HepG2 (cell line): Measurements from ENCODE around the gene FBP1. TPM values are rescaled to one million over a fixed set of nuclear protein-coding genes. Genes with fewer than 3 reads are reported as not detected.

Source experiments
- ATAC-seq: fragments of 200-7000 bp; cut with Tn5 transposase; 3 replicates; pipeline ENCODE4 v1.9.1; 2020; ENCODE audit warnings: mild to moderate bottlenecking, moderate library complexity
- BruUV-seq: library from RNA; stranded (reverse); fragments of 400-500 nt; replicated peaks from 2 replicates; lab custom pipeline; 2021; lab: Mats Ljungman, UMichigan
- CTCF ChIA-PET: fragments of 300-600 bp; formaldehyde crosslinking; extraction: SDS; loops from one replicate; lab custom pipeline; 2021; ENCODE audit warnings: low total read pairs, inconsistent platforms, low intra/inter-chr PET ratio; lab: Yijun Ruan, JAX
- POLR2A ChIA-PET: fragments of 350-600 bp; sonication (Branson Sonifier 250); formaldehyde crosslinking; loops from one replicate; lab custom pipeline; 2020; ENCODE audit warnings: antibody characterized with exemption, inconsistent platforms; lab: Yijun Ruan, JAX
- DNase-seq: peaks from one replicate; pipeline ENCODE4 v3.0.0-alpha.2; 2015; ENCODE audit warnings: low spot score
- FAIRE-seq: peaks from 3 replicates; lab custom pipeline; 2011; peaks lifted over from hg19 to GRCh38; lab: Jason Lieb, UNC
- H2AFZ ChIP-seq: one replicate; pipeline ENCODE4 v1.6.1; 2011; ENCODE audit warnings: low read length, inconsistent platforms
- H3K27ac ChIP-seq: fragments of 300-600 bp; 3 replicates; pipeline ENCODE4 v1.8.0; 2011; ENCODE audit warnings: mixed run types, mild to moderate bottlenecking, mixed read lengths, low read length, inconsistent platforms; ENCODE audit not compliant: insufficient read depth; ENCODE audit errors: extremely low read length
- H3K27me3 ChIP-seq, 2 experiments: fragments of 200-600 bp in 1 of 2; 2 replicates in 1 of 2; 3 replicates in 1 of 2; pipeline versions ENCODE4 v1.6.0 to v1.8.0; 2011; ENCODE audit warnings: low read length in 2 of 2, mild to moderate bottlenecking in 2 of 2, moderate library complexity in 2 of 2, inconsistent platforms in 1 of 2; ENCODE audit not compliant: insufficient read depth in 2 of 2, control insufficient read depth in 1 of 2
- H3K36me3 ChIP-seq, 2 experiments: fragments of 200-600 bp in 1 of 2; replicated peaks in 1 of 2; 2 replicates in 1 of 2; 3 replicates in 1 of 2; pipeline versions ENCODE4 v1.5.1 to v1.8.0; 2011; ENCODE audit warnings: low read length in 2 of 2, inconsistent platforms in 1 of 2; ENCODE audit not compliant: insufficient read depth in 2 of 2, control insufficient read depth in 1 of 2
- H3K4me1 ChIP-seq: 2 replicates; pipeline ENCODE4 v1.5.1; 2012; ENCODE audit warnings: low read length, inconsistent platforms; ENCODE audit not compliant: insufficient read depth
- H3K4me2 ChIP-seq: 2 replicates; pipeline ENCODE4 v1.6.0; 2011; ENCODE audit warnings: low read depth, low read length, inconsistent platforms
- H3K4me3 ChIP-seq, 3 experiments: fragments of 200-600 bp in 1 of 3; sonication (generic), shearing (Covaris generic) in 1 of 3; replicated peaks in 1 of 3; 2 replicates each; pipeline ENCODE4 v1.5.1; 2011 to 2016; ENCODE audit warnings: low read length in 3 of 3, inconsistent platforms in 2 of 3, low read depth in 2 of 3, mild to moderate bottlenecking in 2 of 3, control low read depth in 1 of 3, mixed read lengths in 1 of 3; ENCODE audit not compliant: insufficient read depth in 1 of 3
- H3K79me2 ChIP-seq: one replicate; pipeline ENCODE4 v1.6.1; 2011; ENCODE audit warnings: low read length, inconsistent platforms; ENCODE audit not compliant: insufficient read depth
- H3K9ac ChIP-seq: 2 replicates; pipeline ENCODE4 v1.6.0; 2011; ENCODE audit warnings: mild to moderate bottlenecking, low read depth, low read length, inconsistent platforms; ENCODE audit not compliant: insufficient read depth
- H3K9me3 ChIP-seq: 2 replicates; pipeline ENCODE4 v1.5.1; 2012; ENCODE audit warnings: mild to moderate bottlenecking, low read length
- H4K20me1 ChIP-seq: 2 replicates; pipeline ENCODE4 v1.6.0; 2011; ENCODE audit warnings: inconsistent platforms, mild to moderate bottlenecking, low read length, moderate library complexity; ENCODE audit not compliant: insufficient read depth
- FOXP4 ChIP-seq: sonication (generic); formaldehyde crosslinking; IDR thresholded peaks from 2 replicates; pipeline ENCODE4 v1.4.0; 2020; ENCODE audit warnings: missing genetic modification reagents
- GABPA ChIP-seq, 2 experiments: IDR thresholded peaks; 2 replicates each; pipeline ENCODE4 v1.6.1; 2011 to 2016; ENCODE audit warnings: low read depth in 2 of 2, low read length in 1 of 2, missing biosample characterization in 1 of 2, missing genetic modification characterization in 1 of 2
- PAXIP1 ChIP-seq: sonication (generic); formaldehyde crosslinking; conservative IDR thresholded peaks from 2 replicates; pipeline ENCODE4 v1.4.0; 2020; ENCODE audit warnings: mild to moderate bottlenecking, missing genetic modification reagents, moderate library complexity
- SSRP1 ChIP-seq: IDR thresholded peaks from 2 replicates; pipeline ENCODE4 v1.6.1; 2016; ENCODE audit warnings: control low read depth
- ZNF318 ChIP-seq: sonication (generic); formaldehyde crosslinking; IDR thresholded peaks from 2 replicates; pipeline ENCODE4 v1.4.0; 2020; ENCODE audit warnings: mild to moderate bottlenecking, missing genetic modification reagents
- ZNF740 ChIP-seq: sonication (generic); formaldehyde crosslinking; IDR thresholded peaks from 2 replicates; pipeline ENCODE4 v1.4.0; 2020; ENCODE audit warnings: missing genetic modification reagents
- WGBS: methylation state at CpG from one replicate; pipeline ENCODE4 v1.1.6; 2017; ENCODE audit warnings: low lambda C conversion rate; 5-methylcytosine and 5-hydroxymethylcytosine counted together
- in situ Hi-C: cut with HindIII; loops from 2 replicates; pipeline ENCODE4 v1.10.0; 2017; ENCODE audit warnings: low pct_unique_long_range_greater_than_20kb; ENCODE audit not compliant: extremely low pct_ligation_motif_present
- intact Hi-C: fragments of 100-400 bp; cut with micrococcal nuclease; formaldehyde crosslinking; loops from one replicate; pipeline ENCODE4 v1.10.0; 2022; ENCODE audit not compliant: unreplicated experiment
- polyA plus RNA-seq, 8 experiments: library from polyadenylated mRNA; depleted of rRNA in 3 of 8; stranded (reverse) in 7 of 8; unstranded in 1 of 8; fragments of >200 nt; fragmentation: Illumina TruSeq in 4 of 8; extraction: Trizol in 4 of 8; gene quantifications; 2 replicates each; pipeline versions ENCODE4 v1.2.1 to v1.2.3, GENCODE V29; 2011 to 2016; ENCODE audit warnings: low read depth in 4 of 8, missing spikeins in 1 of 8, mixed read lengths in 1 of 8; ENCODE audit not compliant: insufficient read depth in 1 of 8
- total RNA-seq, 5 experiments: library from RNA; depleted of rRNA; stranded (reverse); fragments of >200 nt; fragmentation: Illumina TruSeq; extraction: Trizol; gene quantifications; 2 replicates each; pipeline ENCODE4 v1.2.3, GENCODE V29; 2016; ENCODE audit warnings: low read depth in 1 of 5

FBP1 gene
- total and polyA plus RNA-seq, 2 of the 13 experiments (the other 11 are each of a cell fraction or from before 2014, with no cell fraction given), result 0.29 to 0.53 TPM

GRCh38 chr9:94600258-94600657, 39.1 kb downstream of the FBP1 start:
- intact Hi-C loops, result no loop called here
- peak; percentile 70 for ATAC-seq
- DNase-seq, result peak; percentile 31
- H3K27me3 ChIP-seq, result no peaks in the 10 kb centered on the region; a peak in 1 of 5 replicates
- no peak for FAIRE-seq
- CTCF ChIA-PET, result no interaction called here
- BruUV-seq, result no TSS peak
- H3K4me1 ChIP-seq, result peaks cover 47% of the 10 kb centered on the region
- H3K36me3 ChIP-seq, result no peaks in the 10 kb centered on the region
- peak overlapping the region; percentile 49 for H2AFZ ChIP-seq
- POLR2A ChIA-PET, result interaction anchor here (0.7 to 1.6 kb wide), 3 partner anchors 10 to 46 kb away, joined by 3 to 12 read pairs (median 3); partner anchors contain the start of gene PCAT7
- H3K4me2 ChIP-seq, result peak overlapping the region; percentile 83
- peak overlapping the region; percentile 18 to 57 (median 47); a peak in 4 of 6 replicates for H3K4me3 ChIP-seq
- no peaks in the 10 kb centered on the region for H3K79me2 ChIP-seq
- in situ Hi-C loops, result no loop called here
- H3K9me3 ChIP-seq, result no peaks in the 10 kb centered on the region
- WGBS, result 0% methylated on average over 3 of the region's 8 CpGs
- H3K27ac ChIP-seq, result no peak overlapping the region
- H4K20me1 ChIP-seq, result no peaks in the 10 kb centered on the region
- H3K9ac ChIP-seq, result peak overlapping the region; percentile 25; the same call in 1 of the 2 replicates
- no peak for TF ChIP-seq GABPA (IDR thresholded peaks at IDR 0.05; ENCODE audit: low read depth, low read length)
- peak; percentile 38; the same call in 1 of the 2 replicates for TF ChIP-seq GABPA (CRISPR knock-in tag; IDR thresholded peaks at IDR 0.05; ENCODE audit: low read depth)
- no peak for TF ChIP-seq SSRP1
- TF ChIP-seq ZNF318 (CRISPR knock-in tag), result 0 out of 2 replicates have a peak, but pooled peaks have one; percentile 39
- 0 out of 2 replicates have a peak, but pooled peaks have one; percentile 51 for TF ChIP-seq PAXIP1
- peak; percentile 76; the same call in 1 of the 2 replicates for TF ChIP-seq ZNF740 (CRISPR knock-in tag)
- 0 out of 2 replicates have a peak, but pooled peaks have one; percentile 24 for TF ChIP-seq FOXP4 (CRISPR knock-in tag)
